HCT116 (cell line): ENCODE data around the gene MCTP2. TPM values are rescaled to one million over a fixed set of nuclear protein-coding genes. Genes with fewer than 3 reads are reported as not detected.

Experiments
- ATAC-seq: fragments of 200-7000 bp; cut with Tn5 transposase; 2 replicates; pipeline ENCODE4 v1.9.1; 2020; ENCODE audit warnings: mild to moderate bottlenecking, moderate library complexity
- BruUV-seq: library from RNA; stranded (reverse); fragments of 400-500 nt; replicated peaks from 2 replicates; lab custom pipeline; 2021; lab: Mats Ljungman, UMichigan
- CTCF ChIA-PET: fragments of 300-600 bp; sonication (Branson Sonifier 250); formaldehyde crosslinking; loops from one replicate; lab custom pipeline; 2021; ENCODE audit warnings: antibody characterized with exemption; lab: Charles Lee
- POLR2A ChIA-PET: fragments of 300-600, 350-600 bp; sonication (Branson Sonifier 250); formaldehyde crosslinking; loops from one replicate; lab custom pipeline; 2021; ENCODE audit warnings: antibody characterized with exemption; lab: Charles Lee
- RAD21 ChIA-PET, 2 experiments: fragments of 300-600 bp; sonication (Branson Sonifier 250); formaldehyde crosslinking; loops; one replicate each; lab custom pipeline; 2023; ENCODE audit warnings: low total read pairs in 2 of 2; ENCODE audit not compliant: uncharacterized antibody in 2 of 2, unreplicated experiment in 2 of 2, low non-redundant PET in 1 of 2; lab: Charles Lee
- DNase-seq: peaks from one replicate; pipeline ENCODE4 v3.0.0-alpha.2; 2010; ENCODE audit warnings: low read depth, low spot score
- H2AFZ ChIP-seq: fragments of 200-600 bp; shearing (Covaris generic), sonication (generic); 2 replicates; pipeline ENCODE4 v1.6.1; 2017; ENCODE audit warnings: low read depth, mixed run types, mixed read lengths, antibody characterized with exemption, low read length; ENCODE audit not compliant: poor library complexity, severe bottlenecking
- H3K27ac ChIP-seq: 2 replicates; pipeline ENCODE4 v1.5.1; 2012; ENCODE audit warnings: low read depth, low read length
- H3K27me3 ChIP-seq: fragments of 200-600 bp; sonication (generic); 2 replicates; pipeline ENCODE4 v1.6.1; 2016; ENCODE audit warnings: mixed run types, low read length, mixed read lengths; ENCODE audit not compliant: insufficient read depth
- H3K36me3 ChIP-seq, 2 experiments: fragments of 200-500 bp in 1 of 2; fragments of 200-600 bp in 1 of 2; sonication (Bioruptor generic) in 1 of 2; sonication (generic) in 1 of 2; 2 replicates each; pipeline versions ENCODE4 v1.5.1 to v1.6.1; 2014 to 2016; ENCODE audit warnings: low read length in 2 of 2, inconsistent platforms in 1 of 2, mixed read lengths in 1 of 2, mixed run types in 1 of 2; ENCODE audit not compliant: insufficient read depth in 2 of 2, control insufficient read depth in 1 of 2
- H3K4me1 ChIP-seq, 2 experiments: fragments of 200-600 bp in 1 of 2; sonication (generic) in 1 of 2; 2 replicates each; pipeline versions ENCODE4 v1.5.1 to v1.6.1; 2012 to 2017; ENCODE audit warnings: low read length in 2 of 2, inconsistent platforms in 1 of 2, mild to moderate bottlenecking in 1 of 2, mixed read lengths in 1 of 2, mixed run types in 1 of 2, moderate library complexity in 1 of 2; ENCODE audit not compliant: insufficient read depth in 2 of 2, control insufficient read depth in 1 of 2
- H3K4me2 ChIP-seq: fragments of 200-600 bp; sonication (generic); 2 replicates; pipeline ENCODE4 v1.6.1; 2017; ENCODE audit warnings: mixed run types, low read length, mixed read lengths
- H3K4me3 ChIP-seq, 2 experiments: fragments of 200-600 bp in 1 of 2; sonication (generic) in 1 of 2; replicated peaks in 1 of 2; 2 replicates each; pipeline ENCODE4 v1.5.1; 2011 to 2016; ENCODE audit warnings: low read length in 2 of 2, control low read depth in 1 of 2, low read depth in 1 of 2, mild to moderate bottlenecking in 1 of 2, mixed read lengths in 1 of 2, mixed run types in 1 of 2
- H3K79me2 ChIP-seq: fragments of 200-600 bp; sonication (generic); 2 replicates; pipeline ENCODE4 v1.6.1; 2017; ENCODE audit warnings: mild to moderate bottlenecking, mixed run types, low read length, moderate library complexity, mixed read lengths; ENCODE audit not compliant: insufficient read depth
- H3K9ac ChIP-seq: fragments of 200-600 bp; sonication (generic); 2 replicates; pipeline ENCODE4 v1.6.1; 2016; ENCODE audit warnings: low read length, mixed read lengths
- H3K9me2 ChIP-seq: fragments of 200-600 bp; sonication (generic), shearing (Covaris generic); 2 replicates; pipeline ENCODE4 v1.6.1; 2017; ENCODE audit warnings: mixed run types, mild to moderate bottlenecking, moderate library complexity; ENCODE audit not compliant: insufficient read depth
- H3K9me3 ChIP-seq, 2 experiments: fragments of 200-500 bp in 1 of 2; fragments of 200-600 bp in 1 of 2; sonication (Bioruptor generic) in 1 of 2; sonication (generic) in 1 of 2; 2 replicates each; pipeline ENCODE4 v1.6.1; 2014 to 2017; ENCODE audit warnings: low read length in 2 of 2, mixed read lengths in 2 of 2, inconsistent platforms in 1 of 2, low read depth in 1 of 2, mild to moderate bottlenecking in 1 of 2, mixed run types in 1 of 2, moderate library complexity in 1 of 2; ENCODE audit not compliant: control insufficient read depth in 1 of 2, insufficient read depth in 1 of 2
- H4K20me1 ChIP-seq: fragments of 200-600 bp; sonication (generic), shearing (Covaris generic); 2 replicates; pipeline ENCODE4 v1.6.1; 2017; ENCODE audit warnings: mixed run types, mild to moderate bottlenecking, moderate library complexity; ENCODE audit not compliant: insufficient read depth
- CBX3 ChIP-seq: IDR thresholded peaks from 2 replicates; pipeline ENCODE4 v1.6.1; 2012; ENCODE audit warnings: low read depth
- ELF1 ChIP-seq: IDR thresholded peaks from 2 replicates; pipeline ENCODE4 v1.6.1; 2012; ENCODE audit warnings: low read depth, borderline replicate concordance
- EZH2 ChIP-seq: fragments of 200-600 bp; sonication (generic); IDR thresholded peaks from 2 replicates; pipeline ENCODE4 v1.6.1; 2017; ENCODE audit warnings: antibody characterized with exemption, mixed run types
- EZH2phosphoT487 ChIP-seq: fragments of 200-600 bp; IDR thresholded peaks from 2 replicates; pipeline ENCODE4 v1.6.1; 2018; ENCODE audit warnings: antibody characterized with exemption, borderline replicate concordance
- FOSL1 ChIP-seq: IDR thresholded peaks from 2 replicates; pipeline ENCODE4 v1.6.1; 2012; ENCODE audit warnings: low read depth
- JUND ChIP-seq: IDR thresholded peaks from 2 replicates; pipeline ENCODE4 v1.6.1; 2012
- POLR2AphosphoS5 ChIP-seq: IDR thresholded peaks from 2 replicates; pipeline ENCODE4 v1.6.1; 2011; ENCODE audit warnings: mild to moderate bottlenecking, low read depth, low read length, moderate library complexity
- RAD21 ChIP-seq: IDR thresholded peaks from 2 replicates; pipeline ENCODE4 v1.6.1; 2012; ENCODE audit warnings: low read depth, mild to moderate bottlenecking
- SIN3A ChIP-seq: IDR thresholded peaks from 2 replicates; pipeline ENCODE4 v1.6.1; 2012; ENCODE audit warnings: low read depth
- SRF ChIP-seq: IDR thresholded peaks from 2 replicates; pipeline ENCODE4 v1.6.1; 2012; ENCODE audit warnings: low read depth
- TCF7L2 ChIP-seq: IDR thresholded peaks from 2 replicates; pipeline ENCODE4 v1.7.0; 2011; ENCODE audit warnings: borderline replicate concordance, inconsistent platforms; ENCODE audit not compliant: insufficient read depth, insufficient read length; ENCODE audit errors: extremely low read depth
- YY1 ChIP-seq: IDR thresholded peaks from 2 replicates; pipeline ENCODE4 v1.6.1; 2011; ENCODE audit warnings: low read length, low read depth, moderate library complexity, mild to moderate bottlenecking; ENCODE audit not compliant: insufficient replicate concordance; ENCODE audit errors: extremely low read depth
- intact Hi-C: fragments of 100-400 bp; cut with micrococcal nuclease; formaldehyde crosslinking; loops from 2 replicates; pipeline ENCODE4 v1.10.0; 2022
- total RNA-seq: library from RNA; stranded (reverse); gene quantifications from one replicate; pipeline ENCODE4 v1.2.1, GENCODE V29; 2021; ENCODE audit not compliant: unreplicated experiment
- TF ChIP-seq, protein P1 (sequence below): IDR thresholded peaks from 2 replicates; pipeline ENCODE4 v1.6.1; 2012
- TF ChIP-seq, protein P2 (sequence below), 3 experiments: fragments of 200-600 bp in 1 of 3; sonication (generic) in 1 of 3; IDR thresholded peaks in 2 of 3; conservative IDR thresholded peaks in 1 of 3; 2 replicates each; pipeline ENCODE4 v1.5.1; 2012 to 2017; ENCODE audit warnings: low read depth in 2 of 3, low read length in 2 of 3, antibody characterized with exemption in 1 of 3, borderline replicate concordance in 1 of 3, control low read depth in 1 of 3, mild to moderate bottlenecking in 1 of 3, mixed read lengths in 1 of 3, mixed run types in 1 of 3, moderate library complexity in 1 of 3; ENCODE audit not compliant: insufficient read depth in 1 of 3
- TF ChIP-seq, protein P3 (sequence below): IDR thresholded peaks from 2 replicates; pipeline ENCODE4 v1.6.1; 2012; ENCODE audit warnings: low read depth

The MCTP2 gene
- total RNA-seq, 1 experiment from 2014 or later = 12.9 TPM

DNA sequence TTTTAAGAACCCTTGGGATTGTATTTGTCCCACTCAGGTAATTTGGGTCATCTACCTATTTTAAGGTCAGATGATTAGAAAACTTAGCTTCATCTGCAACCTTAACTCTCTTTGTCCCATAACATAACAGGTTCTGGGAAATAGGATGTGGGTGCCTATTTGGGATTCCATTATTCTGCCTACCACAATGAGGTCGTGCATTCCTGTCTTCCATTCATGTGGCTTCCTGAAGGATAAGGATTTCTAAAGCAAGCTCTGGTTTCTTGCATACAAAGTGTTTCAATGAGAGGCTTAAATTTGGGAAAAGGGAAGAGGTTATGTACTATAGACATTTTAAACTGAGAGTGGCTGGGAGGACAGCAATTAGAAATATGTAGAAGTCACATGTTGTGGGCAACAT lies 190.3 kb downstream of the MCTP2 start:
- no peak for ATAC-seq

More for the DNA sequence above, 190.3 kb downstream of the MCTP2 start:
- Histone ChIP-seq H3K79me2 (no peaks in the 10 kb centered on the region), H3K36me3 (no peaks in the 10 kb centered on the region), H3K9ac (no peak overlapping the region), H3K27me3 (no peaks in the 10 kb centered on the region), H3K4me3 (no peak overlapping the region), H4K20me1 (no peaks in the 10 kb centered on the region), H3K4me2 (no peak overlapping the region), H3K9me2 (no peaks in the 10 kb centered on the region), H2AFZ (no peak overlapping the region), H3K4me1 (no peaks in the 10 kb centered on the region), H3K27ac (no peak overlapping the region), H3K9me3 (no peaks in the 10 kb centered on the region)
- RAD21 ChIA-PET = no interaction called here
- intact Hi-C loops = no loop called here
- CTCF ChIA-PET = interaction anchor here (0.8 kb wide), 1 partner anchor 9 kb away, joined by 5 read pairs; no protein-coding TSS in a partner anchor
- no peak for DNase-seq
- TF ChIP-seq ELF1 = no peak
- no peak for TF ChIP-seq YY1
- no peak for TF ChIP-seq SIN3A
- no peak for TF ChIP-seq CBX3
- TF ChIP-seq, protein P1, sequence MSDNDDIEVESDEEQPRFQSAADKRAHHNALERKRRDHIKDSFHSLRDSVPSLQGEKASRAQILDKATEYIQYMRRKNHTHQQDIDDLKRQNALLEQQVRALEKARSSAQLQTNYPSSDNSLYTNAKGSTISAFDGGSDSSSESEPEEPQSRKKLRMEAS = no peak
- TF ChIP-seq SRF = no peak
- TF ChIP-seq RAD21 = no peak
- TF ChIP-seq POLR2AphosphoS5 = no peak
- TF ChIP-seq, protein P2, sequence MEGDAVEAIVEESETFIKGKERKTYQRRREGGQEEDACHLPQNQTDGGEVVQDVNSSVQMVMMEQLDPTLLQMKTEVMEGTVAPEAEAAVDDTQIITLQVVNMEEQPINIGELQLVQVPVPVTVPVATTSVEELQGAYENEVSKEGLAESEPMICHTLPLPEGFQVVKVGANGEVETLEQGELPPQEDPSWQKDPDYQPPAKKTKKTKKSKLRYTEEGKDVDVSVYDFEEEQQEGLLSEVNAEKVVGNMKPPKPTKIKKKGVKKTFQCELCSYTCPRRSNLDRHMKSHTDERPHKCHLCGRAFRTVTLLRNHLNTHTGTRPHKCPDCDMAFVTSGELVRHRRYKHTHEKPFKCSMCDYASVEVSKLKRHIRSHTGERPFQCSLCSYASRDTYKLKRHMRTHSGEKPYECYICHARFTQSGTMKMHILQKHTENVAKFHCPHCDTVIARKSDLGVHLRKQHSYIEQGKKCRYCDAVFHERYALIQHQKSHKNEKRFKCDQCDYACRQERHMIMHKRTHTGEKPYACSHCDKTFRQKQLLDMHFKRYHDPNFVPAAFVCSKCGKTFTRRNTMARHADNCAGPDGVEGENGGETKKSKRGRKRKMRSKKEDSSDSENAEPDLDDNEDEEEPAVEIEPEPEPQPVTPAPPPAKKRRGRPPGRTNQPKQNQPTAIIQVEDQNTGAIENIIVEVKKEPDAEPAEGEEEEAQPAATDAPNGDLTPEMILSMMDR (IDR thresholded peaks at IDR 0.05 in 2 of 3, conservative IDR thresholded peaks at IDR 0.05 in 1 of 3; ENCODE audit: borderline replicate concordance in 1 of 3, insufficient read depth in 1 of 3, low read depth in 2 of 3, low read length in 2 of 3) = no peak
- no peak for TF ChIP-seq FOSL1
- no peak for TF ChIP-seq JUND
- TF ChIP-seq, protein P3, sequence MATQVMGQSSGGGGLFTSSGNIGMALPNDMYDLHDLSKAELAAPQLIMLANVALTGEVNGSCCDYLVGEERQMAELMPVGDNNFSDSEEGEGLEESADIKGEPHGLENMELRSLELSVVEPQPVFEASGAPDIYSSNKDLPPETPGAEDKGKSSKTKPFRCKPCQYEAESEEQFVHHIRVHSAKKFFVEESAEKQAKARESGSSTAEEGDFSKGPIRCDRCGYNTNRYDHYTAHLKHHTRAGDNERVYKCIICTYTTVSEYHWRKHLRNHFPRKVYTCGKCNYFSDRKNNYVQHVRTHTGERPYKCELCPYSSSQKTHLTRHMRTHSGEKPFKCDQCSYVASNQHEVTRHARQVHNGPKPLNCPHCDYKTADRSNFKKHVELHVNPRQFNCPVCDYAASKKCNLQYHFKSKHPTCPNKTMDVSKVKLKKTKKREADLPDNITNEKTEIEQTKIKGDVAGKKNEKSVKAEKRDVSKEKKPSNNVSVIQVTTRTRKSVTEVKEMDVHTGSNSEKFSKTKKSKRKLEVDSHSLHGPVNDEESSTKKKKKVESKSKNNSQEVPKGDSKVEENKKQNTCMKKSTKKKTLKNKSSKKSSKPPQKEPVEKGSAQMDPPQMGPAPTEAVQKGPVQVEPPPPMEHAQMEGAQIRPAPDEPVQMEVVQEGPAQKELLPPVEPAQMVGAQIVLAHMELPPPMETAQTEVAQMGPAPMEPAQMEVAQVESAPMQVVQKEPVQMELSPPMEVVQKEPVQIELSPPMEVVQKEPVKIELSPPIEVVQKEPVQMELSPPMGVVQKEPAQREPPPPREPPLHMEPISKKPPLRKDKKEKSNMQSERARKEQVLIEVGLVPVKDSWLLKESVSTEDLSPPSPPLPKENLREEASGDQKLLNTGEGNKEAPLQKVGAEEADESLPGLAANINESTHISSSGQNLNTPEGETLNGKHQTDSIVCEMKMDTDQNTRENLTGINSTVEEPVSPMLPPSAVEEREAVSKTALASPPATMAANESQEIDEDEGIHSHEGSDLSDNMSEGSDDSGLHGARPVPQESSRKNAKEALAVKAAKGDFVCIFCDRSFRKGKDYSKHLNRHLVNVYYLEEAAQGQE = no peak
- TF ChIP-seq EZH2 = no peak
- TF ChIP-seq EZH2phosphoT487 = no peak
- no peak for TF ChIP-seq TCF7L2
- POLR2A ChIA-PET = no interaction called here
- BruUV-seq = no TSS peak
